Measurements from ENCODE around the gene SOHLH2. TPM values are rescaled to one million over a fixed set of nuclear protein-coding genes. Genes with fewer than 3 reads are reported as not detected.

The SOHLH2 gene
- polyA plus RNA-seq, 1 donor: 4.8 TPM

DNA sequence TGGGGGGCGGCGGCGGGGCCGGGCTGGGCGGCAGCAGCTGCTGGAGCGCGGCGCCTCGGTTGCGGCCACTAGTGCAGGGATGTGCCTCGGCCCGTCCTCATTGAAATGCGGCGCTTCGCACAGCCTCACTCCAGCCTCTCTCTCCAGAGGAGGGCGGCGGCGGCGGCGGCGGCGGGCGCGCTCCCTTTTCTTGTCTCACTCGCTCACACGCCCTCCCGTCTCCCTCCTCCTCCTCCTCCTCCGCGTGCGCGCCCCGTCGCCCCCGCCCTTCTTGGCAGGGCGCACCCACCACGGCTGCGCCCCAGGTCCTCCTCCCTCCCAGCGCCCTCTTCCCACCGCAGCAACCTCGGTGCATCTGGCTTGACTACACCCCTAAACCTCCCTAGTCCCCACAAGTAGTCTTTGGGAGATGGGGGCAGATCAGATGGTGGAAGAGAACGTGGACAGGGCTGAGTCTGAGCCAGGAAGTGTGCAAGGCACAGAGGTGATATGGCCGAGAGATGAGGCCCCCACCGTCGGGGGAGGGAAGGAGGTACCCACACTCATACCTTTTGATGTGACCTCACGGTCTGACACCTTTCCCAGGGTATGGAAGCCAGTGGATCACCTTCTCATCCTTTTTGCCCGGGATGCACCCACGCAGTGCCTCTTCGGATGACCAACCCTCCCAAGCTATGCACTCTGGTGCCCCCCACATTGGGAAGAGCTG lies 83.0 kb downstream of the SOHLH2 start, which contains the start of gene DCLK1:
DCLK1 (minus strand) TSS at position 161 of the 709 bp plus-strand sequence.
- DNase-seq: peak; percentile 42

DNA sequence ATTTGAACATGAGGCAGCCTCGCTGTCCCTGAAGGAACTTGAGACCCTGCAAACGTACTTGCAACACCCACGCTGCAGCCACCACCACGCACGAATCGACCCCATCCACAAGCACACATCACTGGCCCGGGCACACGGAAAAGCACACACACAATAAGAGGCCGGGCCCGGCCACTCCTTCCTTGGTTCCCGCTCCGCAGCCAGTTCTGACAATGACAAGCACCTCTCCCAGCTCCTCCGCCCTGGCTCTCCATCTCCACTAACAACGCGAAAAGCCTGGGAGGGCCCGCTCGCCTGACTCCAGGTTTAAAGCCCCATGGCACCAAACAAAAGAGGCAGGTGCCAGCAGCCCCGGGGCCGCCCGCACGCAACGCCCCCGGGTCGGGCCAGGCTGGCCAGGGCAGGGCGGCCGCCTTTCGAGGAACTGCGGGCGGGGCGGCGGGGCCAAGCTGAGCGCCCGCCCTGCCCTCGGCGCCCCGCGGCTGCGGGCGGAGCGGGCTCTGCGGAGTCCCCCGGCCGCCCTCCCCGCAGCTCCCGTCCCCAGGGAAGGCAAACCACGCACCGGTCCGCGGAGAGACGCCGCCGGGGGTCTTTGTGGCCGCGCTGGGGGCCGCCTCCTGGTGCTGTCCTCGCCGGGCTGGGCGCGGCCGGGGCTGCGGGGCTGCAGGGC lies 83.7 kb downstream of the SOHLH2 start:
- peak; percentile 18 for DNase-seq

DNA sequence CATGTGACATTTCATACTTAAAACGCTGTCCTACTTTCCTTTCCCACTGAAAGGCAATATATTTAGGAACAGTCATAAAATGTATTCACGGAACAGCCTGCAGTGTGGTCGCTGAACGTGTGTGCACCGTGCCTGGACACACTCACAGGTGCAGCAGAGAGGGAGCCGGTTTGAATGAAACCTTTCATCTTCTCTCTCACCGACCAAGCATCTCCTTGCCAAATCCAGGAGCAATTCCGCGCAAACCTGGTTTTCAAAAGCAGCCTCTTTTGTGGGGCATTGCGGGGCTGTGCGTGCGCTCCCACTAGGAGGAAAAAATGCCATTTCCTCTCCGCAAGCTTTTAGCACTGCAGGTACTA lies 84.2 kb downstream of the SOHLH2 start:
- no peak for DNase-seq

DNA sequence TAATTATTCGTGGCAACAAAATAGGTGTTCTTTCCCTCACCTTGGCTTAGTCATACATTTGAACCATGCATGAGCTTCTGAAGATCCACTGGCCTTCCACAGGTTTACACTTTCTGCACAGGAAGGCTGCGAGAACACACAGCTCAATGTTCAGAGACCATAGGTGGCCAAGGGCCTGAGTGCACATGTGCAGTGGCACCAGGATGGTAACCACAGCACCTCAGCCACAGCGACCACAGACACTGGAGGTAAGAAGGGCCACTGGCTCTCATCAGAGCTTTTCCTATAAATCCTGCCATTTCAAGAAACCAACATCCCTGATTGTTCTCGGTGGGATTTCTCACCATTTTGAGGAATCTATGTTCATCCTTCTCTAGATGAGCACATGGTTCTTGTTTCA lies 84.8 kb downstream of the SOHLH2 start:
- no peak for DNase-seq

DNA sequence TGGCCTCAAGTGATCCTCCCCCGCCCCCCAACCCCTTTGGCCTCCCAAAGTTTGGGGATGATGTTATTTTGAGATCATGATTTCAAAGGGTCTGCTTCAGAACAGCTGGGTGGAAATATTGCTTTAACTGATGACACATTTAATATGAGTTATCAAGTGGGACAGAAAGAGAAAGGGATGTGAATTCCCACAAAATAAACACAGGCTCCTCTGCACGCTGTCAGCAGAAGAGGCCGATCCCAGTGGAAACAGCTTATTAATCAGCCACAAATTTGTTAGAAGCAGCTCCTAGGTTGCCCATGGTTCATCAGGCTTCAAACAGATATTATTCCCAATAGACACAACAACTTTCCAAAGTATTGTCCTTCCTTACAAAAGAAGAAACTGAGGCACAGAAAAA lies 87.9 kb downstream of the SOHLH2 start:
- DNase-seq: no peak

DNA sequence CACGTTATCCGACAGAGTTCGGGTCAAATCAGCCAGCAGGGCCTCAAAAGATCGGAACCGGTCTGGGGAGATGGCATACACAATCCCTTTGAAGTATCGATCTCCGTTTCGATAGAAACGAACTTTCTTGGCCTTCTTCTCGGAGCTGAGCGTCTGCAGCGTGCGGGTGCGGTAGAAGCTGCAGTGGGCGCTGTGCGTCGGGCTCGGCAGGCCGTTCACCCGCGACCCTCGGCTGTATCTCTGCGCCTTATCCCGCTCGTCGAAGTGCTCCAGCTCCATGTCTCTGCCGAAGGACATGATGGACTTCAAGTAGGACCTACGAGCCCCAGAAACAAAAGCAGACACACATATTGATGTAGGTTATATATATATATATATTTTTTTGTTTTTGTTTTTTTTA lies 88.5 kb downstream of the SOHLH2 start:
- no peak for DNase-seq

DNA sequence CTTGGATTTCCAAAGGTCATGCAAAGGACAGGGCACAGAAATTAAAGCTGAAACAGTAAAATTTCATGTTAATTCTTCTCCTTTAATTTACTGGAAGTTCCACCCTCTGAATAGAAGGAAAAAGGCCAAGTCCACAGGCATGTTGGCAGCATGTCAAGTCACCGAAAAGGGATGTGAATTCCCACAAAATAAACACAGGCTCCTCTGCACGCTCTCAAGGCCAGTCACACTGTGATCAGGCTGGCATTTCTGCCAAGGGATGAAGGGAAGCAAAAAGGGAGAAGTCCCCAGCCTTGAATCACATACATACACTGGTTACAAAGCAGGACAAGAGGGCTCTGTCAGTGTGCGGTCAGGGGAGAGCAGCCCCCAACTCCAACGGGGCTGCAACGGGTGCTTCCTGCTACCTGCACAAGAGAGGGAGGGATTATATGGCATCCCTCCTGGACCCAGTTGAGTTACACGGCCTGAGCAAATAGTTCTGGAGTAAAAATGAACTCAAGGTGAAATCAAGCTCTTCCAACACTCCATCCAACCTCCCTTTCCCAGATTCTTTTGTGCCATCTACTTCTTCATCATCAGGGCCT lies 90.0 kb downstream of the SOHLH2 start:
- no peak for DNase-seq

Other genes starting within 250 kb of the SOHLH2 start
- gene DCLK1, start 83.2 kb downstream of the SOHLH2 start, polyA plus RNA-seq (ENCODE audit: insufficient read length): 7.0 TPM
- gene CCDC169, start 83.3 kb upstream of the SOHLH2 start, polyA plus RNA-seq (ENCODE audit: insufficient read length): 9.1 TPM
- 101 TPM for gene SPART, start 131.8 kb upstream of the SOHLH2 start, polyA plus RNA-seq (ENCODE audit: insufficient read length)
- gene CCNA1, start 217.9 kb upstream of the SOHLH2 start, polyA plus RNA-seq (ENCODE audit: insufficient read length): 1.2 TPM

Data from left kidney (tissue), 2 donors.